CD4-positive, alpha-beta T cell (primary cell): Measurements from ENCODE around the gene EXOSC3. TPM values are rescaled to one million over a fixed set of nuclear protein-coding genes. Genes with fewer than 3 reads are reported as not detected.
"Not testable (repeated sequence)": the region's sequence is repeated elsewhere in the genome, so short reads cannot be mapped to it uniquely, and the experiment has no call there.

ENCODE experiments used
- ATAC-seq: fragments of 200-7000 bp; cut with Tn5 transposase; one replicate; pipeline ENCODE4 v1.10.0; 2022; ENCODE audit warnings: mild to moderate bottlenecking; ENCODE audit not compliant: poor library complexity
- CTCF ChIA-PET: fragments of 350-600 bp; sonication (Branson Sonifier 250); formaldehyde crosslinking; loops from one replicate; lab custom pipeline; 2021; ENCODE audit warnings: antibody characterized with exemption, inconsistent platforms; lab: Charles Lee
- POLR2A ChIA-PET: fragments of 350-600 bp; sonication (Branson Sonifier 250); formaldehyde crosslinking; loops from one replicate; lab custom pipeline; 2021; ENCODE audit warnings: antibody characterized with exemption, inconsistent platforms; lab: Charles Lee
- DNase-seq, 14 experiments: peaks; one replicate each; pipeline ENCODE4 v3.0.0-alpha.2; 2013 to 2020; ENCODE audit warnings: mixed read lengths in 2 of 14
- H3K27ac ChIP-seq, 2 donors: one replicate each; pipeline versions ENCODE4 v1.5.1 to v1.7.0; 2013; ENCODE audit warnings: low read length in 2 of 2, low read depth in 1 of 2, mild to moderate bottlenecking in 1 of 2
- H3K27me3 ChIP-seq, 2 experiments: 1 replicate in 1 of 2; 2 replicates in 1 of 2; pipeline versions ENCODE4 v1.6.1 to v1.7.0; 2013; ENCODE audit warnings: low read length in 2 of 2, control low read depth in 1 of 2, mild to moderate bottlenecking in 1 of 2, moderate library complexity in 1 of 2; ENCODE audit not compliant: insufficient read depth in 2 of 2, control insufficient read depth in 1 of 2
- H3K36me3 ChIP-seq: one replicate; pipeline ENCODE4 v1.6.1; 2013; ENCODE audit warnings: low read length, control low read depth; ENCODE audit not compliant: insufficient read depth
- H3K4me1 ChIP-seq: one replicate; pipeline ENCODE4 v1.6.1; 2013; ENCODE audit warnings: low read length, control low read depth; ENCODE audit not compliant: insufficient read depth
- H3K4me3 ChIP-seq: one replicate; pipeline ENCODE4 v1.5.1; 2013; ENCODE audit warnings: mild to moderate bottlenecking, low read length, moderate library complexity
- H3K9me3 ChIP-seq, 2 experiments: 1 replicate in 1 of 2; 2 replicates in 1 of 2; pipeline versions ENCODE4 v1.6.1 to v1.7.0; 2013; ENCODE audit warnings: low read length in 2 of 2, mild to moderate bottlenecking in 2 of 2, control low read depth in 1 of 2, moderate library complexity in 1 of 2; ENCODE audit not compliant: control insufficient read depth in 1 of 2, insufficient read depth in 1 of 2
- H3K27ac Mint-ChIP-seq: one replicate; pipeline ENCODE4 v1.8.0; 2020; ENCODE audit warnings: mixed read lengths
- H3K27me3 Mint-ChIP-seq: one replicate; pipeline ENCODE4 v1.8.0; 2021; ENCODE audit warnings: mixed read lengths
- H3K36me3 Mint-ChIP-seq: one replicate; pipeline ENCODE4 v1.8.0; 2021; ENCODE audit warnings: low read depth, mixed read lengths
- H3K4me1 Mint-ChIP-seq: one replicate; pipeline ENCODE4 v1.8.0; 2021; ENCODE audit warnings: low read depth, mixed read lengths
- H3K4me3 Mint-ChIP-seq: one replicate; pipeline ENCODE4 v1.8.0; 2020; ENCODE audit warnings: mild to moderate bottlenecking, mixed read lengths
- H3K9me3 Mint-ChIP-seq: one replicate; pipeline ENCODE4 v1.8.0; 2020; ENCODE audit warnings: mixed read lengths
- CTCF ChIP-seq: fragments of 200-600 bp; IDR thresholded peaks from one replicate; pipeline ENCODE4 v1.8.0; 2022; ENCODE audit warnings: antibody characterized with exemption, mild to moderate bottlenecking
- intact Hi-C, 2 experiments: fragments of 100-400 bp; cut with DNase I in 1 of 2; cut with micrococcal nuclease in 1 of 2; formaldehyde crosslinking; loops; one replicate each; pipeline versions ENCODE4 v1.15.1 to v1.9.0; 2023 to 2025; cut with DNase I, micrococcal nuclease
- total RNA-seq, 174 experiments: library from RNA in 2 of 174; stranded (reverse) in 2 of 174; gene quantifications; one replicate each; pipeline ENCODE4 v1.2.3 and lab custom pipeline; 2021 to 2026

EXOSC3 gene
- total RNA-seq, 2 experiments from 2014 or later = 42.9 to 44.2 TPM

- Histone ChIP-seq H3K4me3 (peak within 1 kb of the TSS; percentile 97), H3K9me3 (no peaks in the 10 kb centered on the region), H3K4me1 (peaks cover 18% of the 10 kb centered on the region), H3K36me3 (no peaks in the 10 kb centered on the region), H3K27ac (peak within 1 kb of the TSS; percentile 69 to 78), H3K27me3 (no peaks in the 10 kb centered on the region)
- peaks cover 33% of the 10 kb centered on the region for H3K4me1 Mint-ChIP-seq
- H3K27ac Mint-ChIP-seq = peak within 1 kb of the TSS; percentile 88
- ATAC-seq (peak; percentile 93), DNase-seq (peak; percentile 50 to 85 (median 62))
- peak within 1 kb of the TSS; percentile 93 for H3K4me3 Mint-ChIP-seq
- no peaks in the 10 kb centered on the region for H3K27me3 Mint-ChIP-seq
- TF ChIP-seq CTCF = no peak
- H3K36me3 Mint-ChIP-seq = peaks cover 13% of the 10 kb centered on the region
- POLR2A ChIA-PET = no interaction called here
- H3K9me3 Mint-ChIP-seq = no peaks in the 10 kb centered on the region
- intact Hi-C loops = loop anchor here (1.0 to 5.0 kb wide), 6 partner anchors 32 to 286 kb away; partner anchors contain the start of genes DCAF10 (in 1 of the 2), EXOSC3 (in 1 of the 2) and ZBTB5 (in 1 of the 2)
- CTCF ChIA-PET = interaction anchor here (1.2 kb wide), 1 partner anchor 47 kb away, joined by 3 read pairs; the partner anchor contains the start of gene DCAF10
Measured at GRCh38 chr9:37753489-37754190, 31.2 kb downstream of the EXOSC3 start, which contains the start of gene TRMT10B. TRMT10B (plus strand) TSS chr9:37753805; CDS start chr9:37761932, 8,127 bp downstream.

- Mint-ChIP-seq H3K4me1 (peaks cover 33% of the 10 kb centered on the region), H3K27me3 (no peaks in the 10 kb centered on the region), H3K36me3 (peaks cover 13% of the 10 kb centered on the region), H3K4me3 (peak overlapping the region; percentile 93), H3K27ac (peak overlapping the region; percentile 88), H3K9me3 (no peaks in the 10 kb centered on the region)
- ATAC-seq = no peak
- Histone ChIP-seq H3K27me3 (no peaks in the 10 kb centered on the region), H3K9me3 (no peaks in the 10 kb centered on the region), H3K27ac (peak overlapping the region in 1 of 2 donors; percentile 78), H3K36me3 (no peaks in the 10 kb centered on the region), H3K4me3 (peak overlapping the region; percentile 97), H3K4me1 (peaks cover 18% of the 10 kb centered on the region)
- ChIA-PET CTCF (interaction anchor here (1.2 kb wide), 1 partner anchor 48 kb away, joined by 3 read pairs; the partner anchor contains the start of gene DCAF10), POLR2A (no interaction called here)
- intact Hi-C loops = loop anchor here (1.0 to 5.0 kb wide), 4 partner anchors 47 to 286 kb away; partner anchors contain the start of genes DCAF10 (in 1 of the 2) and ZBTB5 (in 1 of the 2)
- peak in 1 of 14 experiments; percentile 7 for DNase-seq
- no peak for TF ChIP-seq CTCF
Measured at GRCh38 chr9:37752642-37753488, 32.0 kb downstream of the EXOSC3 start.

DNA sequence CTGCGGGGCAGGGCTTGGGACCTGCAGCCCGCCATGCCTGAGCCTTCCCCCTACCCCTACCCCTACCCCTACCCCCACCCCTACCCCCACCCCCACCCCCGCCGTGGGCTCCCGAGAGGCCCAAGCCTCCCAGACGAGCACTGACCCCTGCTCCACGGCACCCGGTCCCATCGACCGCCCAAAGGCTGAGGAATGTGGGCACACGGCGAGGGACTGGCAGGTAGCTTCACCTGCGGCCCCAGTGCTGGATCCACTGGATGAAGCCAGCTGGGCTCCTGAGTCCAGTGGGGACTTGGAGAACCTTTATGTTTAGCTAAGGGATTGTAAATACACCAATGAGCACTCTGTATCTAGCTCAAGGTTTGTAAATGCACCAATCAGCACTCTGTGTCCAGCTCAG lies 32.8 kb downstream of the EXOSC3 start:
- POLR2A ChIA-PET, H3K27ac ChIP-seq, H3K27me3 ChIP-seq, H3K27me3 Mint-ChIP-seq, H3K9me3 Mint-ChIP-seq, H3K4me3 ChIP-seq, DNase-seq, H3K36me3 ChIP-seq, CTCF ChIA-PET, H3K36me3 Mint-ChIP-seq, H3K4me3 Mint-ChIP-seq, H3K9me3 ChIP-seq, ATAC-seq: not testable (repeated sequence)
- Mint-ChIP-seq H3K27ac (peak overlapping the region; percentile 88), H3K4me1 (peaks cover 31% of the 10 kb centered on the region)
- peaks cover 18% of the 10 kb centered on the region for H3K4me1 ChIP-seq
- intact Hi-C loops = loop anchor here in 1 of 2 experiments (5.0 kb wide), 2 partner anchors 270 to 285 kb away; partner anchors contain the start of gene ZBTB5

GRCh38 chr9:37751704-37752103 lies 33.2 kb downstream of the EXOSC3 start:
- H3K36me3 ChIP-seq, H3K27me3 Mint-ChIP-seq, H3K36me3 Mint-ChIP-seq, H3K27me3 ChIP-seq, H3K9me3 ChIP-seq, ATAC-seq, DNase-seq, H3K4me3 ChIP-seq, H3K4me3 Mint-ChIP-seq, H3K27ac Mint-ChIP-seq, H3K27ac ChIP-seq, CTCF ChIA-PET, POLR2A ChIA-PET, H3K9me3 Mint-ChIP-seq: not testable (repeated sequence)
- peaks cover 30% of the 10 kb centered on the region for H3K4me1 Mint-ChIP-seq
- peaks cover 18% of the 10 kb centered on the region for H3K4me1 ChIP-seq
- intact Hi-C loops = loop anchor here in 1 of 2 experiments (5.0 kb wide), 2 partner anchors 269 to 284 kb away; partner anchors contain the start of gene ZBTB5
